ENCODE data around the gene RAI14. TPM values are rescaled to one million over a fixed set of nuclear protein-coding genes. Genes with fewer than 3 reads are reported as not detected.

The RAI14 gene
- total RNA-seq, 1 donor from 2014 or later, result 307 TPM

DNA sequence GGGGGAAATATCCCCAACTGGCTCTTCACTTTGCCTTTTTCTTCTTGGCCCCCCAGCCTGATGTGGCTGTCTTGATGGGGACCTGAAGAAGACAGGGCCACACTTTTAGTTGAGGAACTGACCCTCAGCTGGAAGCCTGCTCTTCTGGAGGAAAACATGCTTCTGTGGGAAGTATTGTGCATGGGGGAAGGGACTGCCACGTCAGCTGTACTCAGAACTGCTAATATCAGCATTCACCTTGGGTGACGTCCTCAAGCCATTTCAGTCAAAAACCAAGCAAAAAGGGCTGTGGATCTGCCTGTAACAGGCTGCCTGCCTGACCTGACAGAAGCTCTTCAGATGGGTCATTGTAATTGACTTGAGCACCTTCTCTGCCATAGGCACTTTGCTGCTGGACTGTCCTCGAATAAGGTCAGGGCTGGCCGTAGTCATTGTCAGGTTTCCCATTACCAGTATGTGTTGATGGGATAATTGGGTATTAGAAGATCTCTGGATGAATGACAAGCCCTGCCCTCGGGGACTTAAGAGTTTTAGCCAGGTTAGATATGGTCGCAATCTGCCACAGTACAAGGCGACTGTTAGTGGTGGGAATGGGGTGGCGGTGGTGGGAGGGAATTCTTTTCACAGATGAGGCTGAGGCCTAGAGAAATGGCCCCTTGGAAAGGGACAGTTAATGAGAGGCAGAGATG is 10.4 kb downstream of the RAI14 start:
- DNase-seq (ENCODE audit: low read depth), result no peak
- Histone ChIP-seq H3K79me2 (ENCODE audit: insufficient read depth, low read length) (peaks cover 98% of the 10 kb centered on the region), H4K20me1 (ENCODE audit: insufficient read depth, low read length) (peaks cover 59% of the 10 kb centered on the region), H3K4me2 (ENCODE audit: low read length) (no peak overlapping the region), H3K9ac (ENCODE audit: low read length) (peak overlapping the region; percentile 14), H2AFZ (ENCODE audit: low read depth, low read length) (no peak overlapping the region), H3K27ac (ENCODE audit: low read depth, low read length) (peak overlapping the region; percentile 30), H3K27me3 (ENCODE audit: insufficient read depth, low read length) (no peaks in the 10 kb centered on the region), H3K4me3 (ENCODE audit: insufficient read depth, low read depth, low read length) (no peak overlapping the region), H3K9me3 (ENCODE audit: insufficient read depth, low read depth, low read length) (no peaks in the 10 kb centered on the region), H3K36me3 (ENCODE audit: insufficient read depth, low read length) (peaks cover 26% of the 10 kb centered on the region), H3K4me1 (ENCODE audit: insufficient read depth, low read length) (peaks cover 26% of the 10 kb centered on the region)
- Mint-ChIP-seq H3K36me3 (ENCODE audit: low read depth, unreplicated experiment) (peaks cover 33% of the 10 kb centered on the region), H3K4me1 (ENCODE audit: low read depth, unreplicated experiment) (peaks cover 43% of the 10 kb centered on the region), H3K27ac (ENCODE audit: unreplicated experiment) (peak overlapping the region; percentile 47), H3K4me3 (ENCODE audit: unreplicated experiment) (no peak overlapping the region), H3K27me3 (ENCODE audit: low read depth, unreplicated experiment) (no peaks in the 10 kb centered on the region), H3K9me3 (ENCODE audit: unreplicated experiment) (no peaks in the 10 kb centered on the region)
- TF ChIP-seq, protein P1, sequence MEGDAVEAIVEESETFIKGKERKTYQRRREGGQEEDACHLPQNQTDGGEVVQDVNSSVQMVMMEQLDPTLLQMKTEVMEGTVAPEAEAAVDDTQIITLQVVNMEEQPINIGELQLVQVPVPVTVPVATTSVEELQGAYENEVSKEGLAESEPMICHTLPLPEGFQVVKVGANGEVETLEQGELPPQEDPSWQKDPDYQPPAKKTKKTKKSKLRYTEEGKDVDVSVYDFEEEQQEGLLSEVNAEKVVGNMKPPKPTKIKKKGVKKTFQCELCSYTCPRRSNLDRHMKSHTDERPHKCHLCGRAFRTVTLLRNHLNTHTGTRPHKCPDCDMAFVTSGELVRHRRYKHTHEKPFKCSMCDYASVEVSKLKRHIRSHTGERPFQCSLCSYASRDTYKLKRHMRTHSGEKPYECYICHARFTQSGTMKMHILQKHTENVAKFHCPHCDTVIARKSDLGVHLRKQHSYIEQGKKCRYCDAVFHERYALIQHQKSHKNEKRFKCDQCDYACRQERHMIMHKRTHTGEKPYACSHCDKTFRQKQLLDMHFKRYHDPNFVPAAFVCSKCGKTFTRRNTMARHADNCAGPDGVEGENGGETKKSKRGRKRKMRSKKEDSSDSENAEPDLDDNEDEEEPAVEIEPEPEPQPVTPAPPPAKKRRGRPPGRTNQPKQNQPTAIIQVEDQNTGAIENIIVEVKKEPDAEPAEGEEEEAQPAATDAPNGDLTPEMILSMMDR (IDR thresholded peaks at IDR 0.05; ENCODE audit: insufficient read depth, low read depth, low read length), result no peak
- FAIRE-seq, result no peak

DNA sequence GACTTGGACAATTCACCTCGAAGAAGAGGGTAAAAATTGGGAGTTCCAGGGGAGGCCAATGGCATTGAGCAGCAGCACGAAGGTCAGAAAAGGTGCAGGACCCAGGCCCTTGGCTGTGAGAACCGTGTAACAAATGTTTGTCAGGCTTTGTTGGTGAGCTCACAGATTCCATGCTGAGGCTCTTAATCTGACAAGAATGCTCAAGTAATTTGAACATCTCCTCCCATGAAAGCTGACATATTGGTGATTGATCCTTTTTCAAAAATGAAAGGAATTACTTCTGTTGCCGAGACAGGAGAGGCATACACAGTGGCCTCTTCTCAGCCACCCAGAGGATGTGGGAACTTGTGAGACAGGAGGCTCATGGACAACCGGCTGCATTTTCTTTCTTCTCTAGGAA is 11.6 kb downstream of the RAI14 start:
- Mint-ChIP-seq H3K27ac (ENCODE audit: unreplicated experiment) (no peak overlapping the region), H3K27me3 (ENCODE audit: low read depth, unreplicated experiment) (no peaks in the 10 kb centered on the region)
- no peak for TF ChIP-seq EZH2 (IDR thresholded peaks at IDR 0.05; ENCODE audit: insufficient read depth, low read length)
- TF ChIP-seq, protein P1 (IDR thresholded peaks at IDR 0.05; ENCODE audit: insufficient read depth, low read depth, low read length), result no peak

GRCh38 chr5:34669931-34670516 is 13.9 kb downstream of the RAI14 start:
- H3K36me3 Mint-ChIP-seq (ENCODE audit: low read depth, unreplicated experiment), result peaks cover 25% of the 10 kb centered on the region
- peaks cover 46% of the 10 kb centered on the region for H4K20me1 ChIP-seq (ENCODE audit: insufficient read depth, low read length)

More for the DNA sequence above, 11.6 kb downstream of the RAI14 start:
- H4K20me1 ChIP-seq (ENCODE audit: insufficient read depth, low read length), result peaks cover 55% of the 10 kb centered on the region
- peaks cover 98% of the 10 kb centered on the region for H3K79me2 ChIP-seq (ENCODE audit: insufficient read depth, low read length)
- Mint-ChIP-seq H3K4me3 (ENCODE audit: unreplicated experiment) (no peak overlapping the region), H3K36me3 (ENCODE audit: low read depth, unreplicated experiment) (peaks cover 27% of the 10 kb centered on the region), H3K4me1 (ENCODE audit: low read depth, unreplicated experiment) (peaks cover 42% of the 10 kb centered on the region), H3K9me3 (ENCODE audit: unreplicated experiment) (no peaks in the 10 kb centered on the region)
- peaks cover 27% of the 10 kb centered on the region for H3K4me1 ChIP-seq (ENCODE audit: insufficient read depth, low read length)
- no peaks in the 10 kb centered on the region for H3K9me3 ChIP-seq (ENCODE audit: insufficient read depth, low read depth, low read length)
- H2AFZ ChIP-seq (ENCODE audit: low read depth, low read length), result no peak overlapping the region
- H3K36me3 ChIP-seq (ENCODE audit: insufficient read depth, low read length), result peaks cover 22% of the 10 kb centered on the region
- H3K27ac ChIP-seq (ENCODE audit: low read depth, low read length), result peak overlapping the region; percentile 30
- no peak overlapping the region for H3K9ac ChIP-seq (ENCODE audit: low read length)
- peak; percentile 59 for DNase-seq (ENCODE audit: low read depth)
- no peak overlapping the region for H3K4me3 ChIP-seq (ENCODE audit: insufficient read depth, low read depth, low read length)
- FAIRE-seq, result no peak
- H3K27me3 ChIP-seq (ENCODE audit: insufficient read depth, low read length), result no peaks in the 10 kb centered on the region
- no peak overlapping the region for H3K4me2 ChIP-seq (ENCODE audit: low read length)

More at GRCh38 chr5:34669931-34670516, 13.9 kb downstream of the RAI14 start:
- H3K4me3 ChIP-seq (ENCODE audit: insufficient read depth, low read depth, low read length), result no peak overlapping the region
- no peak overlapping the region for H3K27ac Mint-ChIP-seq (ENCODE audit: unreplicated experiment)
- no peak for DNase-seq (ENCODE audit: low read depth)
- H3K4me1 ChIP-seq (ENCODE audit: insufficient read depth, low read length), result peaks cover 48% of the 10 kb centered on the region
- no peaks in the 10 kb centered on the region for H3K9me3 Mint-ChIP-seq (ENCODE audit: unreplicated experiment)
- H3K9ac ChIP-seq (ENCODE audit: low read length), result no peak overlapping the region
- H3K4me2 ChIP-seq (ENCODE audit: low read length), result no peak overlapping the region
- H3K9me3 ChIP-seq (ENCODE audit: insufficient read depth, low read depth, low read length), result no peaks in the 10 kb centered on the region
- TF ChIP-seq, protein P1 (IDR thresholded peaks at IDR 0.05; ENCODE audit: insufficient read depth, low read depth, low read length), result no peak
- TF ChIP-seq EZH2 (IDR thresholded peaks at IDR 0.05; ENCODE audit: insufficient read depth, low read length), result no peak
- peak overlapping the region; percentile 31 for H3K27ac ChIP-seq (ENCODE audit: low read depth, low read length)
- no peak overlapping the region for H3K4me3 Mint-ChIP-seq (ENCODE audit: unreplicated experiment)
- peaks cover 53% of the 10 kb centered on the region for H3K4me1 Mint-ChIP-seq (ENCODE audit: low read depth, unreplicated experiment)
- H3K27me3 ChIP-seq (ENCODE audit: insufficient read depth, low read length), result no peaks in the 10 kb centered on the region
- peaks cover 21% of the 10 kb centered on the region for H3K36me3 ChIP-seq (ENCODE audit: insufficient read depth, low read length)
- H3K27me3 Mint-ChIP-seq (ENCODE audit: low read depth, unreplicated experiment), result no peaks in the 10 kb centered on the region
- peaks cover 98% of the 10 kb centered on the region for H3K79me2 ChIP-seq (ENCODE audit: insufficient read depth, low read length)
- no peak overlapping the region for H2AFZ ChIP-seq (ENCODE audit: low read depth, low read length)
- FAIRE-seq, result no peak

All from astrocyte (in vitro differentiated cells and primary cell).